Measurements from ENCODE around the gene ETAA1. TPM values are rescaled to one million over a fixed set of nuclear protein-coding genes. Genes with fewer than 3 reads are reported as not detected.

The ETAA1 gene
- total and polyA plus RNA-seq, 2 of the 13 experiments (the other 11 are each of a cell fraction or from before 2014, with no cell fraction given): 9.1 to 16.2 TPM

DNA sequence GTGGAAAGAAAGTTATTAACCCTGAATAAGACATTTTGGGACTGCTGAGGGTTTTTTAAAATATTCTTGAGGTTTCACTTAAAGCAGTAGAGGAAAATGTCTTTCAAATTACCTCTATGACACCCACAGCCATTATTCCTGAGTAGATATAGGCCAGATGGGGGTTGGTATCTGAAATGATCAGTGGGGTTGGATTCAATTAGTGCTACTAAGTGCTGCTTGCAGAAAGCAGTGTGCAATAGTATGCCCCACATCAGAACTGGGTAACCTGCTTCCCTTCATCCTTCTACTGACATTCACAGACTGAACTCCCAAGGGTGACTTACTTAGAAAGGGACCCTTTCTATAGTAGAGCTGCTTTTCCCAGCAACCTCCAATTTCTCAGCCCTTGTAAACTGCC is 7.3 kb upstream of the ETAA1 start:
- H3K4me2 ChIP-seq (ENCODE audit: low read depth, low read length): no peak overlapping the region
- ATAC-seq (no peak), FAIRE-seq (no peak), DNase-seq (ENCODE audit: low spot score) (no peak)
- H3K4me3 ChIP-seq (replicated peaks in 1 of 3; ENCODE audit: insufficient read depth in 1 of 3, low read depth in 2 of 3, low read length in 3 of 3): no peak overlapping the region
- ChIA-PET POLR2A (no interaction called here), CTCF (ENCODE audit: low intra/inter-chr PET ratio, low total read pairs) (no interaction called here)
- H3K27me3 ChIP-seq (ENCODE audit: control insufficient read depth in 1 of 2, insufficient read depth in 2 of 2, low read length in 2 of 2): no peaks in the 10 kb centered on the region
- no peak overlapping the region for H2AFZ ChIP-seq (ENCODE audit: low read length)
- no peaks in the 10 kb centered on the region for H3K4me1 ChIP-seq (ENCODE audit: insufficient read depth, low read length)
- H3K36me3 ChIP-seq (replicated peaks in 1 of 2; ENCODE audit: control insufficient read depth in 1 of 2, insufficient read depth in 2 of 2, low read length in 2 of 2): no peaks in the 10 kb centered on the region
- H3K9me3 ChIP-seq (ENCODE audit: low read length): no peaks in the 10 kb centered on the region
- TF ChIP-seq RBM22 (optimal IDR thresholded peaks at IDR 0.05; ENCODE audit: low read length) (no peak), ZNF333 (CRISPR knock-in tag; IDR thresholded peaks at IDR 0.05; ENCODE audit: borderline replicate concordance) (no peak), ZNF761 (CRISPR knock-in tag; conservative IDR thresholded peaks at IDR 0.05) (no peak), ZNF451 (CRISPR knock-in tag; IDR thresholded peaks at IDR 0.05) (no peak), TAF15 (IDR thresholded peaks at IDR 0.05; ENCODE audit: low read depth, low read length, poor library complexity, severe bottlenecking) (no peak), PITX1 (CRISPR knock-in tag; IDR thresholded peaks at IDR 0.05) (no peak), ZNF790 (CRISPR knock-in tag; IDR thresholded peaks at IDR 0.05; ENCODE audit: borderline replicate concordance) (no peak)
- intact Hi-C loops (cut with micrococcal nuclease; ENCODE audit: unreplicated experiment): loop anchor here (10.0 kb wide), 1 partner anchor 65 kb away; no protein-coding TSS in a partner anchor
- H3K27ac ChIP-seq (ENCODE audit: extremely low read length, insufficient read depth, low read length): no peak overlapping the region
- H3K79me2 ChIP-seq (ENCODE audit: insufficient read depth, low read length): no peaks in the 10 kb centered on the region
- no TSS peak for BruUV-seq (replicated peaks)
- in situ Hi-C loops (cut with HindIII; ENCODE audit: extremely low pct_ligation_motif_present, low pct_unique_long_range_greater_than_20kb): no loop called here
- H4K20me1 ChIP-seq (ENCODE audit: insufficient read depth, low read length): no peaks in the 10 kb centered on the region
- no peak overlapping the region for H3K9ac ChIP-seq (ENCODE audit: insufficient read depth, low read depth, low read length)

DNA sequence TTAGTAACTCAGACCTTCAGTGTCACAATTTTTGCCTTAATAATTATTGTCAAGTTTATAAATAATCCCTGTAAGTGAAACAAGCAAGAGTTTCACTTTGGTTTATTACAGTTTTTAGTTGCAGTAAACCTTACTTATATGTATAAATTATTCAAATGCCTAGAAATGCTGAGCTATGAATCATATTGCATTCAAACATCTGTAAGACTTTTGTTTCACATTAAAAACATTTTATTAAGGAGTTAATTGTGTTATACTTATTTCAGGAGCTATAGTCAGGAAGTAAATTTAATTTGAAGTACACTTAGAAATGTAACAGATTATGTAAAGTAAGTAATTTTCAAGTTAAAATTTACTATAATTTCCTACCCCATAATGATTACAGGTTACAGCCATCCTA is 3.9 kb upstream of the ETAA1 start:
- ATAC-seq (no peak), DNase-seq (ENCODE audit: low spot score) (no peak), FAIRE-seq (no peak)
- CTCF ChIA-PET (ENCODE audit: low intra/inter-chr PET ratio, low total read pairs): no interaction called here
- Histone ChIP-seq H2AFZ (ENCODE audit: low read length) (no peak overlapping the region), H3K27me3 (ENCODE audit: control insufficient read depth in 1 of 2, insufficient read depth in 2 of 2, low read length in 2 of 2) (no peaks in the 10 kb centered on the region; a peak in 1 of 5 replicates), H3K36me3 (replicated peaks in 1 of 2; ENCODE audit: control insufficient read depth in 1 of 2, insufficient read depth in 2 of 2, low read length in 2 of 2) (no peaks in the 10 kb centered on the region), H3K27ac (ENCODE audit: extremely low read length, insufficient read depth, low read length) (no peak overlapping the region), H3K4me1 (ENCODE audit: insufficient read depth, low read length) (peaks cover 2% of the 10 kb centered on the region), H3K4me3 (replicated peaks in 1 of 3; ENCODE audit: insufficient read depth in 1 of 3, low read depth in 2 of 3, low read length in 3 of 3) (no peak overlapping the region), H3K4me2 (ENCODE audit: low read depth, low read length) (no peak overlapping the region), H3K9me3 (ENCODE audit: low read length) (no peaks in the 10 kb centered on the region), H3K79me2 (ENCODE audit: insufficient read depth, low read length) (no peaks in the 10 kb centered on the region), H3K9ac (ENCODE audit: insufficient read depth, low read depth, low read length) (no peak overlapping the region), H4K20me1 (ENCODE audit: insufficient read depth, low read length) (no peaks in the 10 kb centered on the region)
- POLR2A ChIA-PET: no interaction called here
- no TSS peak for BruUV-seq (replicated peaks)
- intact Hi-C loops (cut with micrococcal nuclease; ENCODE audit: unreplicated experiment): loop anchor here (10.0 kb wide), 1 partner anchor 68 kb away; no protein-coding TSS in a partner anchor
- in situ Hi-C loops (cut with HindIII; ENCODE audit: extremely low pct_ligation_motif_present, low pct_unique_long_range_greater_than_20kb): no loop called here
- no peak for TF ChIP-seq NFRKB (IDR thresholded peaks at IDR 0.05)
- TF ChIP-seq, protein P1, sequence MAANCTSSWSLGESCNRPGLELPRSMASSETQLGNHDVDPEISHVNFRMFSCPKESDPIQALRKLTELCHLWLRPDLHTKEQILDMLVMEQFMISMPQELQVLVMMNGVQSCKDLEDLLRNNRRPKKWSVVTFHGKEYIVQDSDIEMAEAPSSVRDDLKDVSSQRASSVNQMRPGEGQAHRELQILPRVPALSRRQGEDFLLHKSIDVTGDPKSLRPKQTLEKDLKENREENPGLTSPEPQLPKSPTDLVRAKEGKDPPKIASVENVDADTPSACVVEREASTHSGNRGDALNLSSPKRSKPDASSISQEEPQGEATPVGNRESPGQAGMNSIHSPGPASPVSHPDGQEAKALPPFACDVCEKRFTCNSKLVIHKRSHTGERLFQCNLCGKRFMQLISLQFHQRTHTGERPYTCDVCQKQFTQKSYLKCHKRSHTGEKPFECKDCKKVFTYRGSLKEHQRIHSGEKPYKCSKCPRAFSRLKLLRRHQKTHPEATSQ (CRISPR knock-in tag; IDR thresholded peaks at IDR 0.05; ENCODE audit: borderline replicate concordance): no peak
- no peak for TF ChIP-seq ZNF20 (CRISPR knock-in tag; IDR thresholded peaks at IDR 0.05)
- TF ChIP-seq KAT2B (IDR thresholded peaks at IDR 0.05; ENCODE audit: borderline replicate concordance, low read depth, low read length): no peak
- TF ChIP-seq TBX3 (IDR thresholded peaks at IDR 0.05; ENCODE audit: borderline replicate concordance): no peak
- TF ChIP-seq KDM5B (CRISPR knock-in tag; IDR thresholded peaks at IDR 0.05; ENCODE audit: borderline replicate concordance): no peak
- no peak for TF ChIP-seq NFATC3 (CRISPR knock-in tag; IDR thresholded peaks at IDR 0.05)
- no peak for TF ChIP-seq ZNF841 (CRISPR knock-in tag; IDR thresholded peaks at IDR 0.05; ENCODE audit: borderline replicate concordance)
- no peak for TF ChIP-seq ZFY (CRISPR knock-in tag; IDR thresholded peaks at IDR 0.05)
- TF ChIP-seq SNRNP70 (IDR thresholded peaks at IDR 0.05; ENCODE audit: low read depth, low read length): no peak
- TF ChIP-seq FIP1L1 (IDR thresholded peaks at IDR 0.05; ENCODE audit: borderline replicate concordance, insufficient read depth, low read depth, low read length): no peak
- TF ChIP-seq ZNF136 (CRISPR knock-in tag; IDR thresholded peaks at IDR 0.05; ENCODE audit: low read depth): no peak

Measured in HepG2 (cell line).